Neuronal stem cell (in vitro differentiated cells): ENCODE measurements around the gene ARMH4.

Experiments
- DNase-seq: peaks from one replicate; pipeline ENCODE4 v3.0.0-alpha.2; 2013; ENCODE audit warnings: low spot score
- H2AFZ ChIP-seq: one replicate; pipeline ENCODE4 v1.6.1; 2013; ENCODE audit warnings: mild to moderate bottlenecking, low read length, inconsistent platforms
- H2AK5ac ChIP-seq: 2 replicates; pipeline ENCODE4 v1.6.1; 2013; ENCODE audit warnings: low read depth, mild to moderate bottlenecking, inconsistent platforms, low read length, moderate library complexity, mixed read lengths
- H2BK120ac ChIP-seq: 2 replicates; pipeline ENCODE4 v1.6.1; 2013; ENCODE audit warnings: low read depth, mild to moderate bottlenecking, inconsistent platforms, low read length, moderate library complexity, mixed read lengths
- H2BK12ac ChIP-seq: one replicate; pipeline ENCODE4 v1.6.1; 2013; ENCODE audit warnings: low read length, inconsistent platforms
- H2BK15ac ChIP-seq: 2 replicates; pipeline ENCODE4 v1.6.1; 2013; ENCODE audit warnings: mild to moderate bottlenecking, low read length, inconsistent platforms, mixed read lengths
- H2BK5ac ChIP-seq: one replicate; pipeline ENCODE4 v1.6.1; 2013; ENCODE audit warnings: inconsistent platforms, mild to moderate bottlenecking, low read length, moderate library complexity
- H3K14ac ChIP-seq: one replicate; pipeline ENCODE4 v1.6.1; 2013; ENCODE audit warnings: low read length, inconsistent platforms
- H3K18ac ChIP-seq: 2 replicates; pipeline ENCODE4 v1.6.1; 2013; ENCODE audit warnings: low read length, inconsistent platforms
- H3K23ac ChIP-seq: 2 replicates; pipeline ENCODE4 v1.6.1; 2013; ENCODE audit warnings: low read depth, mild to moderate bottlenecking, mixed read lengths, low read length, inconsistent platforms; ENCODE audit not compliant: poor library complexity
- H3K27ac ChIP-seq: replicated peaks from 3 replicates; pipeline ENCODE4 v1.5.1; 2013; ENCODE audit warnings: low read length, inconsistent platforms
- H3K27me3 ChIP-seq, 3 experiments: 2 replicates each; pipeline ENCODE4 v1.6.1; 2013; ENCODE audit warnings: low read length in 3 of 3, mild to moderate bottlenecking in 2 of 3, inconsistent platforms in 1 of 3, low read depth in 1 of 3, mixed read lengths in 1 of 3, moderate library complexity in 1 of 3; ENCODE audit not compliant: control insufficient read depth in 3 of 3, insufficient read depth in 3 of 3
- H3K36me3 ChIP-seq, 2 donors: replicated peaks in 1 of 2; 2 replicates each; pipeline ENCODE4 v1.6.1; 2013; ENCODE audit warnings: low read length in 2 of 2; ENCODE audit not compliant: control insufficient read depth in 2 of 2, insufficient read depth in 2 of 2
- H3K4ac ChIP-seq: 2 replicates; pipeline ENCODE4 v1.6.1; 2013; ENCODE audit warnings: inconsistent platforms, mild to moderate bottlenecking, low read length, moderate library complexity
- H3K4me1 ChIP-seq, 2 donors: 1 replicate in 1 of 2; 2 replicates in 1 of 2; pipeline ENCODE4 v1.6.1; 2013; ENCODE audit warnings: low read length in 2 of 2, low read depth in 1 of 2; ENCODE audit not compliant: control insufficient read depth in 2 of 2, insufficient read depth in 1 of 2
- H3K4me2 ChIP-seq: one replicate; pipeline ENCODE4 v1.6.1; 2013; ENCODE audit warnings: mild to moderate bottlenecking, low read length, inconsistent platforms; ENCODE audit not compliant: insufficient read depth, poor library complexity, severe bottlenecking
- H3K4me3 ChIP-seq, 2 donors: 2 replicates each; pipeline ENCODE4 v1.5.1; 2013; ENCODE audit warnings: low read length in 2 of 2, mild to moderate bottlenecking in 2 of 2, inconsistent platforms in 1 of 2, moderate library complexity in 1 of 2
- H3K79me1 ChIP-seq: one replicate; pipeline ENCODE4 v1.6.1; 2013; ENCODE audit warnings: low read depth, mild to moderate bottlenecking, inconsistent platforms, low read length, moderate library complexity
- H3K9ac ChIP-seq: one replicate; pipeline ENCODE4 v1.6.1; 2013; ENCODE audit warnings: mild to moderate bottlenecking, low read depth, low read length, inconsistent platforms; ENCODE audit not compliant: poor library complexity
- H3K9me3 ChIP-seq, 2 donors: replicated peaks in 1 of 2; 2 replicates each; pipeline versions ENCODE3 to v1.6.1; 2013; ENCODE audit warnings: low read length in 2 of 2, mild to moderate bottlenecking in 2 of 2, inconsistent platforms in 1 of 2, low read depth in 1 of 2, mixed read lengths in 1 of 2, moderate library complexity in 1 of 2; ENCODE audit not compliant: control insufficient read depth in 2 of 2, insufficient read depth in 1 of 2
- H4K8ac ChIP-seq: one replicate; pipeline ENCODE4 v1.6.1; 2013; ENCODE audit warnings: low read depth, mild to moderate bottlenecking, inconsistent platforms, low read length, moderate library complexity
- H4K91ac ChIP-seq: one replicate; pipeline ENCODE4 v1.6.1; 2013; ENCODE audit warnings: low read length, low read depth, mild to moderate bottlenecking, inconsistent platforms; ENCODE audit not compliant: poor library complexity
- WGBS, 2 donors: extraction: QIAGEN DNeasy Blood & Tissue Kit; methylation state at CpG; one replicate each; pipeline ENCODE4 v1.1.7; 2013; ENCODE audit warnings: missing lambda C conversion rate in 2 of 2, mixed read lengths in 1 of 2; ENCODE audit not compliant: insufficient read length in 2 of 2, insufficient replicate concordance in 1 of 2; ENCODE audit errors: extremely low coverage in 2 of 2; 5-methylcytosine and 5-hydroxymethylcytosine counted together

The ARMH4 gene

DNA sequence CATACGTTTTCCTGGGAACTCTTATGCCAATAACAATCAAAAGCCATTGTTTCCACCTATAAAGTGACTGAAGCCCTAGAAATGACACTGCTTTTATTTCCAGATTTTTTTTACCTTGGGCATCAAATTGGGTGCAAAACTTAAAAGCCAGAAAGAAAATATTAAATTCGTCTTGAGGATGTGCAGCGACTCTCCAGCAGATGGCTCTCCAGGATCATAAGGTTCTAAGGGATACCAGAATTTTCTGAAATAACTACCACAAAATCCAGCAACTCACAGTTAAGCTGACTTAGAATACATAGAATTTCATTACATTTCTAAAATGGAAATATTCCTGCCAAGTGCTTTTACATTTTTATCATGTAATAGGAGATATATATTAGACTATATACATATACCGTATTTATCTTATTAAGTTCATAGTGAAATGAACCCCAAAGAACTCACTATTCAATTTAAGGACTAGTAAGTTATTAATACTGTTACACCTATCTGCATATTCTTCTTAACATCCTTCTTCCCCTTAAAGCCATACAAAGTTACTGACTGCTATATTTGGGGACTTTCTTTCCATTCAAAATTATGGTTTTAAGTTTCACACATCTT lies 44.0 kb downstream of the ARMH4 start:
- H3K23ac ChIP-seq = no peak overlapping the region
- H3K79me1 ChIP-seq = no peaks in the 10 kb centered on the region
- no peak overlapping the region for H3K4me2 ChIP-seq
- no CpG with 5 or more reads among the region's 4 CpGs for WGBS, 2 donors
- H3K27ac ChIP-seq = no peak overlapping the region
- no peak overlapping the region for H2BK15ac ChIP-seq
- H2AK5ac ChIP-seq = no peak overlapping the region
- H3K9ac ChIP-seq = no peak overlapping the region
- H4K8ac ChIP-seq = no peak overlapping the region
- peak; percentile 35 for DNase-seq
- no peaks in the 10 kb centered on the region for H3K9me3 ChIP-seq
- H3K4ac ChIP-seq = no peak overlapping the region
- no peak overlapping the region for H3K18ac ChIP-seq
- no peak overlapping the region for H3K4me3 ChIP-seq
- no peaks in the 10 kb centered on the region for H3K27me3 ChIP-seq
- H3K4me1 ChIP-seq = no peaks in the 10 kb centered on the region
- no peak overlapping the region for H2AFZ ChIP-seq
- H3K14ac ChIP-seq = no peak overlapping the region
- no peak overlapping the region for H2BK12ac ChIP-seq
- no peak overlapping the region for H4K91ac ChIP-seq
- no peak overlapping the region for H2BK120ac ChIP-seq
- H2BK5ac ChIP-seq = no peak overlapping the region
- H3K36me3 ChIP-seq = no peaks in the 10 kb centered on the region

DNA sequence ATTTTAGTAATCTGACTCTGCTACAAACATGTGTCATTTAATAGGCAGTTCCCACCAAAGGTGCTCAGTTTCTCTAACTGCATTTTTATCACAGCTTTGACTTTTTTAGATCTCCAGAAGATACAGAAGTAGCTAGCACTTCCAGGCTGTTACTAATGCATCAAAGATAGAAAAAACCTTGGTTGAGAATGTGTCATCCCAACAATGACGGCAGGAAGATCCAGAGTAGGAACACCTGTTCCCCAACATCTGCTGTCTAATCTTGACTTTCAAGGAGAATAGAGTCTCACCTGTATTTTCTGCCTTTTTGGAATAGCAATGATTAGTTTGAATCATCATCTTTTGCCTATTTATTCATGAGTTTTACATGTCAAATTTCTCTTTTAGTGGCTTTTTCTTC lies 45.0 kb downstream of the ARMH4 start:
- H3K4me3 ChIP-seq = no peak overlapping the region
- no peak overlapping the region for H2AFZ ChIP-seq
- H3K9ac ChIP-seq = no peak overlapping the region
- H3K4me1 ChIP-seq = no peaks in the 10 kb centered on the region
- no CpG with 5 or more reads among the region's 1 CpG for WGBS, 2 donors
- no peak for DNase-seq
- no peak overlapping the region for H2BK5ac ChIP-seq
- no peak overlapping the region for H2AK5ac ChIP-seq
- no peak overlapping the region for H2BK120ac ChIP-seq
- no peak overlapping the region for H3K27ac ChIP-seq
- no peak overlapping the region for H3K4ac ChIP-seq
- no peak overlapping the region for H3K4me2 ChIP-seq
- no peak overlapping the region for H4K8ac ChIP-seq
- no peaks in the 10 kb centered on the region for H3K9me3 ChIP-seq
- no peak overlapping the region for H4K91ac ChIP-seq
- no peak overlapping the region for H3K23ac ChIP-seq
- H3K18ac ChIP-seq = no peak overlapping the region
- no peaks in the 10 kb centered on the region for H3K36me3 ChIP-seq
- no peak overlapping the region for H2BK12ac ChIP-seq
- H3K14ac ChIP-seq = no peak overlapping the region
- H3K79me1 ChIP-seq = no peaks in the 10 kb centered on the region
- no peak overlapping the region for H2BK15ac ChIP-seq
- H3K27me3 ChIP-seq = no peaks in the 10 kb centered on the region

DNA sequence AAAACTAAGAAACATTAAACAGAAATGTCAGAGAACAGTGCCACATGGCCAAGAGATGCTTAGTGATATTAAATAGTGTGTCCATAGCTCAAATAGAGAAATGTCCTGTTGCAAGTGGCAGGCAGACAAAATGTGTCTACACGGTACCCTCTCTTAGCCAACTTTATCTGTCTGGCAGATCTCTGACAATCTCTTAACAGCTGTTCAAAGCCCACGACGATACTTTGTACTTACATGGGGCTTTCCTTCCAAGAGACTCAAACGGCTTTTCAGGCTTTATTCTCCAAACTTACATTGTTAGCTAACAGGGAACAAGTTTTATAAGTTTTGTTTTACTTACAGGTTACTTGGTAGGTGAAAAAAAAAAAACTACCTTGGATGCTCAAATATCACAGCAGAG lies 45.6 kb downstream of the ARMH4 start:
- Histone ChIP-seq H3K9me3 (no peaks in the 10 kb centered on the region), H3K18ac (no peak overlapping the region), H3K14ac (no peak overlapping the region), H3K4me3 (no peak overlapping the region), H3K79me1 (no peaks in the 10 kb centered on the region), H2BK15ac (no peak overlapping the region), H2BK12ac (no peak overlapping the region), H2AFZ (no peak overlapping the region), H3K4ac (no peak overlapping the region), H3K36me3 (no peaks in the 10 kb centered on the region), H3K9ac (no peak overlapping the region), H2AK5ac (no peak overlapping the region), H2BK5ac (no peak overlapping the region), H3K4me2 (no peak overlapping the region), H3K4me1 (no peaks in the 10 kb centered on the region), H3K27ac (no peak overlapping the region), H3K23ac (no peak overlapping the region), H4K8ac (no peak overlapping the region), H3K27me3 (no peaks in the 10 kb centered on the region), H4K91ac (no peak overlapping the region), H2BK120ac (no peak overlapping the region)
- no CpG with 5 or more reads among the region's 4 CpGs for WGBS, 2 donors
- DNase-seq = no peak

DNA sequence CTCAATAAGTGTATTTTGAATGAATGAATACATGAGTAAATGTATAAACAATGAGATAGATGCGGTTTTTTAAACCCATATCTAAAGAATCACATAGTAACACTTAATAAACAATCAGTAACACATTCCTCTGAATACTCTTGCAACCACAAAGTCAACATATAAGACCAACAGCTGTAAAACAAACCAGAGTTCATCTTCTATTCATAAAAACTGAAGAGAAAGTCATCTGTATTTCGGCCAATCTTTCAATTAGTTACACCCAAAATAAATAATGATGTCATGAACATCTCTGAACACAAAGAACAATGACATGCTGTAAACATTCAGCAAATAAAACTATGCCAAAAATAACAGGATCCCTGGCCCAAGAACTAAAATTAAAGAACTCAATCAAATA lies 47.2 kb downstream of the ARMH4 start:
- no peak overlapping the region for H2BK12ac ChIP-seq
- no peak overlapping the region for H3K4me3 ChIP-seq
- H2BK5ac ChIP-seq = no peak overlapping the region
- no peak overlapping the region for H2BK120ac ChIP-seq
- no peak overlapping the region for H2BK15ac ChIP-seq
- no peak overlapping the region for H4K91ac ChIP-seq
- H3K23ac ChIP-seq = no peak overlapping the region
- H3K9me3 ChIP-seq = no peaks in the 10 kb centered on the region
- no peak overlapping the region for H2AFZ ChIP-seq
- no peaks in the 10 kb centered on the region for H3K4me1 ChIP-seq
- no peak overlapping the region for H3K14ac ChIP-seq
- H3K27ac ChIP-seq = no peak overlapping the region
- DNase-seq = no peak
- H3K79me1 ChIP-seq = no peaks in the 10 kb centered on the region
- no peak overlapping the region for H4K8ac ChIP-seq
- no peak overlapping the region for H3K9ac ChIP-seq
- WGBS, 2 donors = no CpG with 5 or more reads among the region's 2 CpGs
- H3K27me3 ChIP-seq = no peaks in the 10 kb centered on the region
- no peak overlapping the region for H2AK5ac ChIP-seq
- H3K4ac ChIP-seq = no peak overlapping the region
- no peak overlapping the region for H3K4me2 ChIP-seq
- H3K36me3 ChIP-seq = no peaks in the 10 kb centered on the region
- H3K18ac ChIP-seq = no peak overlapping the region
